BJ (cell line): Measurements from ENCODE around the gene COX5B. TPM values are rescaled to one million over a fixed set of nuclear protein-coding genes. Genes with fewer than 3 reads are reported as not detected.

Source experiments
- CTCF ChIA-PET: fragments of 350-600 bp; formaldehyde crosslinking; extraction: SDS; loops from one replicate; lab custom pipeline; 2021; ENCODE audit warnings: antibody characterized with exemption, inconsistent platforms; lab: Yijun Ruan, JAX
- POLR2A ChIA-PET: fragments of 300-600 bp; sonication (Branson Sonifier 250); formaldehyde crosslinking; extraction: SDS; loops from one replicate; lab custom pipeline; 2021; ENCODE audit warnings: antibody characterized with exemption; lab: Charles Lee
- DNase-seq: peaks from one replicate; pipeline ENCODE4 v3.0.0-alpha.2; 2011; ENCODE audit warnings: low read depth
- H3K27me3 ChIP-seq: 2 replicates; pipeline ENCODE4 v1.6.0; 2011; ENCODE audit warnings: low read length; ENCODE audit not compliant: control insufficient read depth, insufficient read depth
- H3K36me3 ChIP-seq: 2 replicates; pipeline ENCODE4 v1.5.1; 2011; ENCODE audit warnings: low read length; ENCODE audit not compliant: control insufficient read depth, insufficient read depth
- H3K4me3 ChIP-seq: 2 replicates; pipeline ENCODE4 v1.5.1; 2011; ENCODE audit warnings: low read depth, mild to moderate bottlenecking, control low read depth, low read length
- polyA plus RNA-seq: library from polyadenylated mRNA; depleted of rRNA; stranded (reverse); fragments of >200 nt; gene quantifications from 2 replicates; pipeline ENCODE4 v1.2.3, GENCODE V29; 2011
- TF ChIP-seq, protein P1 (sequence below): IDR thresholded peaks from 2 replicates; pipeline ENCODE4 v1.5.1; 2011; ENCODE audit warnings: low read depth, mild to moderate bottlenecking, control low read depth, inconsistent platforms, low read length, moderate library complexity; ENCODE audit not compliant: insufficient read depth

The COX5B gene
- polyA plus RNA-seq, 1 experiment, result 358 TPM

DNA sequence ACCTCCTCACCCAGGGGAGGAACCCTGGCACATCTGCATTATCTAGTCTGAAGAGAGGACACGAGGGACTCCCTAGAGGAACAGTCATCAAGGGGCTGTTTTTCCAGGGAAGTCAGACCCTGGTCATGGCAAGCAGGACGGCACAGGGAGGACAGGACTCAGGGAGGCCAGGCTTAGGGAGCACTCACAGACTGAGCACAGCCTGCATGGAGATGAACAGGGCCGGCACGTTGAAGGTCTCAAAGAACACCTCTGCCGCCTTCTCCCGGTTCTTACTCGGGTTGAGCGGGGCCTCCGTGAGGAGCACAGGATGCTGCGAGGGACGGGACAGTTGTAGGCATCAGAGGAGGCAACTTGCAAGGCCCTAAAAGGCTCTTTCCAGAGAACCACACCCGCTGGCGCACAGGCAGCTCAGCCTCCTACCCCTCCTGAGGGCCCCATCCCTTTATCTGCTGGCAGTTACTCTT, 12.9 kb downstream of the COX5B start:
- Histone ChIP-seq H3K36me3 (peaks cover 31% of the 10 kb centered on the region), H3K4me3 (no peak overlapping the region), H3K27me3 (no peaks in the 10 kb centered on the region)
- POLR2A ChIA-PET, result no interaction called here
- TF ChIP-seq, protein P1, sequence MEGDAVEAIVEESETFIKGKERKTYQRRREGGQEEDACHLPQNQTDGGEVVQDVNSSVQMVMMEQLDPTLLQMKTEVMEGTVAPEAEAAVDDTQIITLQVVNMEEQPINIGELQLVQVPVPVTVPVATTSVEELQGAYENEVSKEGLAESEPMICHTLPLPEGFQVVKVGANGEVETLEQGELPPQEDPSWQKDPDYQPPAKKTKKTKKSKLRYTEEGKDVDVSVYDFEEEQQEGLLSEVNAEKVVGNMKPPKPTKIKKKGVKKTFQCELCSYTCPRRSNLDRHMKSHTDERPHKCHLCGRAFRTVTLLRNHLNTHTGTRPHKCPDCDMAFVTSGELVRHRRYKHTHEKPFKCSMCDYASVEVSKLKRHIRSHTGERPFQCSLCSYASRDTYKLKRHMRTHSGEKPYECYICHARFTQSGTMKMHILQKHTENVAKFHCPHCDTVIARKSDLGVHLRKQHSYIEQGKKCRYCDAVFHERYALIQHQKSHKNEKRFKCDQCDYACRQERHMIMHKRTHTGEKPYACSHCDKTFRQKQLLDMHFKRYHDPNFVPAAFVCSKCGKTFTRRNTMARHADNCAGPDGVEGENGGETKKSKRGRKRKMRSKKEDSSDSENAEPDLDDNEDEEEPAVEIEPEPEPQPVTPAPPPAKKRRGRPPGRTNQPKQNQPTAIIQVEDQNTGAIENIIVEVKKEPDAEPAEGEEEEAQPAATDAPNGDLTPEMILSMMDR, result no peak
- CTCF ChIA-PET, result interaction anchor here (1.1 kb wide), 1 partner anchor 68 kb away, joined by 3 read pairs; no protein-coding TSS in a partner anchor
- no peak for DNase-seq

DNA sequence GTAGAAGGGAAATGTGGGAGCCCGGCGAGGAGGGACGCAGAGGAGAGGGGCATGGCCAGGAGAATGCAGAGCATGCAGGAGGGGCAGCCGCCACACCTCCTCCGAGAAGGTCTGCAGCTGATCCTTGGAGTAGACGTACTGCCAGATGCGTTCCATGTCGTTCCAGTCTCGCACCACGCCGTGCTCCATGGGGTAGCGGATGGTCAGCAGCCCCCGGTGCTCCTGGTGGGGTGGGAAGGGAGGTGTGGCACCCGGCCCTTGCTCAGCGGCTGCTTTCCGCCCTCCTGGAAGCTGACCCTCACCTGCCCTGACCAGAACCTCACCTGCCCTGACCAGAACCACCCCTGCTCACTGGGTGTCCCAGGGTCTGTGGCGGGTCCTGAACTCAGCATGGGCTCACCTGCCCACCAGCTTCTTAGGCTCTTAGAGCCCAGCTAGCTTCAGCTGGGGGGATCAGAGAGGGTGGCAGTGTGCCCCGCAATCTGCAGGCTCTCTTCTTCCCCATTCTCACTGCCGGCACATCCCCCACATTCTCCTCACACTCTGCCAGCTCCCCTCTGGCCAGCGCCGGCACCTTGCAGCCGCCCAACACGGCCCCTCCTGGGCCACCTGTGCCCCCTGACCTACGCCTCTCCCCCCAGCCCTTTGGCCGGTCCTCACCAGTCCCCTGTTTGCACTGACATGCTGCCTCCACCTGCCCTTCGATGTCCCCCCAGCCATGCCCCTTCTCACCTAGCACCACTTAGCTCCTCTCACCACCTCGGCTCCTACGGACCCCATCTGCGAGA, 13.6 kb downstream of the COX5B start:
- ChIA-PET CTCF (interaction anchor here (1.1 kb wide), 1 partner anchor 69 kb away, joined by 3 read pairs; no protein-coding TSS in a partner anchor), POLR2A (no interaction called here)
- Histone ChIP-seq H3K4me3 (no peak overlapping the region), H3K36me3 (peaks cover 31% of the 10 kb centered on the region), H3K27me3 (no peaks in the 10 kb centered on the region)
- no peak for DNase-seq
- TF ChIP-seq, protein P1, result no peak

DNA sequence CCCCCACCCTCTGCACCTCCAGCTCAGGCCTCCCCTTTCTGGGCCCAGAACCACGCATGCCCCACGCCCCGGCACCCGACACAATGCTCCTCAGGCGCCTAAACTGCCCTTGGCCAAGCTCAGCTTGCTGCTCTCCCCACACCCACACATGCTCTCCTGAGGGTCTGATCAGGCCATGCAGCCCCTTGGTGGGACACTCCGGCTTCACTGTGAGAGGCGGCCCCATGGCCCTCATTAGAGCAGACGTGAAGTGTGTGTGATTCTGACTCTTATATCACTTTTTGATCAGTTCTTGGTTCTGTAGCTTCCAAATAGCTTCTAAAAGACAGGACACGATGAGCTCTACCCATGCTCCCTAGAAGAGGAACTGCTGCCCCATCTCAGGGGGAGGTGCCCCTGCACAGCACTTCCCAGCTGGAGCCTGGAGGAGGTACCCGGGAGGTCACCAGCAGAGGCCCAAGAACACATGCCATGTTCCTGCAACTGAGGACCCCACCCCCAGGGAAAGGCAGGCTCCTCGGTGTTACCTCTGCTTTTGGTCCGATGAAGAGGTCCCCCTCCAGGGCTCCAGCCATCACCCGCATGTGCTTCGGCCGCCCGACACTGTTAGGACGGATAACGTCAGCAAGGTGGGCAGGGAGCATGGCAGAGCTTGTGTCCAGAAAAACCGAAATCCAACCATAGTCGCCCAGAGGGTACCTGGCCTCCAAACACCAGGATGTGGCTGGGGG, 14.3 kb downstream of the COX5B start:
- Histone ChIP-seq H3K36me3 (peaks cover 31% of the 10 kb centered on the region), H3K4me3 (no peak overlapping the region), H3K27me3 (no peaks in the 10 kb centered on the region)
- no peak for DNase-seq
- CTCF ChIA-PET, result interaction anchor here (0.6 to 3.4 kb wide), 3 partner anchors 37 to 70 kb away, joined by 3 to 15 read pairs (median 4); no protein-coding TSS in a partner anchor
- POLR2A ChIA-PET, result no interaction called here
- TF ChIP-seq, protein P1, result no peak

DNA sequence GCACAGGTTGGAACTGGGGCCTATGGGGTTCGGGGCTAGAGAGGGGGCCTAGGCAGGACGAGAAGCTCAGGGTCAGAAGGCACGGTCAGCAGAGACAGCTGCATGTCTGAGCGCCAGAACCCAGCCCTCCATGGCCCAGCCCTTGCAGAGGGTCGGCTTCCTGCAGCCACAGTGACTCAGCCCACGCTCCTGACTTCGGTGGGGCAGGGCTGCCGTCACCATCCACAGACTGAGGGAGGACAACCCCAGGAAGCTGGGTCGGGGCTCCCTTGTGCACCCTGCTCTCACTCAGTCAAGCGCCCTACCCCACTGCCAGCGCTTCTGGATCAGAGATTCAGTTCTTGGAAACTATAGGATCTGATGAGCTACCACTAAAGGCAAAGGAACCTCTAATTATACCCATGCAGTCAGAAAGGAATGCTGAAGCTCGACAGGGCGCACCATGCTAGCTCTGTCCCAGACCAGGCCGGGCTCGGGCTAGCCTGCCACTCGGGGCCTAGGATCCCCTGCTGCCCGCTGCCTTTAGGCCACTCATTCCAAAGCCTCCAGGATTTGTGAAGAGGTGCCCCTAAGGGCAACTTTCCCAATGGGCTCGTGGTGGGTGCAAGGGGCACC, 15.0 kb downstream of the COX5B start:
- no peak for DNase-seq
- Histone ChIP-seq H3K4me3 (no peak overlapping the region), H3K36me3 (peaks cover 29% of the 10 kb centered on the region), H3K27me3 (no peaks in the 10 kb centered on the region)
- ChIA-PET CTCF (interaction anchor here (0.6 to 3.4 kb wide), 2 partner anchors 36 to 70 kb away, joined by 4 to 15 read pairs; no protein-coding TSS in a partner anchor), POLR2A (no interaction called here)
- TF ChIP-seq, protein P1, result no peak
